IPS-18c (cell line): ENCODE results near the gene HAUS5.
"Not testable (repeated sequence)": the region's sequence is repeated elsewhere in the genome, so short reads cannot be mapped to it uniquely, and the experiment has no call there.

Source experiments
- H3K4me3 ChIP-seq: 2 replicates; pipeline ENCODE4 v1.7.0; 2013; ENCODE audit warnings: low read depth, mild to moderate bottlenecking, low read length, moderate library complexity; ENCODE audit not compliant: insufficient read depth
- H3K9me3 ChIP-seq: one replicate; pipeline ENCODE4 v1.6.1; 2013; ENCODE audit warnings: mild to moderate bottlenecking, low read length, moderate library complexity; ENCODE audit not compliant: control insufficient read depth, insufficient read depth

The HAUS5 gene

DNA sequence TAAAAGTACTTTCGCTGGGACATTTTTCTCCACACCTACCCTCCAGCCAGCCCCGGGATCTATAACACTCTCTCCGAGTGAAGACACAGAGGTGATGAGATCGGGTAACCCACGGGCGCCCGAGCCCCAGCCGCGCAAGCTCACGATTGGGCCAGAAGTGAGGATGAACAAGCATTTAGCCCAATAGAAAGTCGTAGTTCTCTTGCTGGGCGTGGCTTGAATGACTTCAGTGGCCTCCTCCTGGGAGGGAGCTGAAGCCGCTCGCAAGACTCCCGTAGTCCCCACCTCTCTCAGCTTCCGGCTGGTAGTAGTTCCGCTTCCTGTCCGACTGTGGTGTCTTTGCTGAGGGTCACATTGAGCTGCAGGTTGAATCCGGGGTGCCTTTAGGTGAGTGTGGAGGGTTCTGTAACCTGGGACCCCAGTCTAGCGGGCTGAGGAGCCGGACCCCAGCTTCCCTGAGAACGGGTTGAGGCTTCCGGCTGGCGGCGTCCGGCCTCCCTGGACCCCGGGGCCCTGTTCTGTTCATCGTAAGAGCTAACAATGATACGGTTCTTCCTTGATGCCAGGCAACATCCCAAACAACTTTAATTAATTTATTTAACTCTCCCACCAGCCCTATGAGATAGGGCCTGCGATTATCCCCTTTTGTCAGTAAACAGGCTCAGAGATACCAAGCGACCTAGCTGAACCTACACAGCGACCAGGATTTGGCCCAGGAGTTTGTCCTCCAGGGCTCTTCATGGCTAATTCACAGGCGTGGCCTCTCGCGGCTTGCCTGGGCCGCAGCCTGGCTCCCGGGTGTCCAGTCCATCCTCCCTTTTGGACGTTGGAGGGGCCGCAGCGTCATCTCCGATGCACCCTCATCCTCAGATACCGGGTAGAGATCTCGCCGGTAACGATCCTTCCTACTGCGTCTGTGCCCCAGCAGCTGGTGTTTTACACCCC, 35.8 kb downstream of the HAUS5 start, which contains the start of gene COX6B1:
Gene COX6B1, plus strand, starts transcription at position 307 of the 945 bp plus-strand sequence. CDS start 2,921 bp downstream, outside the sequence.
- peak within 1 kb of the TSS; percentile 88 for H3K4me3 ChIP-seq
- H3K9me3 ChIP-seq = no peaks in the 10 kb centered on the region

DNA sequence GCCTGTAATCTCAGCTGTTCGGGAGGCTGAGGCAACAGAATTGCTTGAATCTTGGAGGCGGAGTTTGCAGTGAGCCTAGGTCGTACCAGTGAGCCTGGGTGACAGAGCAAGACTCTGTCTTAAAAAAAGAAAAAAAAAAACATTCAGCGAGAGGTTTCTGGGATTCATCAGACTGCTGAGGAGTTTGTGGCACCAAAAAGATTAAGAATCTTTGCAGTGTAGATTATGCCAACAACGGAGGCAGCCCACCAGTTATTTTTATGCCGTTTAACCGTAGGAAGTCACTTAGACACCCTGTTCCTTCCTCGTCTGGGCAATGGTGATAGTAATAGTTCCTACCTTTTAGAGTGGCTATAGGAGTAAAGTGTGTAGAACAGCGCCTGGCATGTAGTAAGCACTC, 38.0 kb downstream of the HAUS5 start:
- Histone ChIP-seq H3K4me3 (no peak overlapping the region), H3K9me3 (no peaks in the 10 kb centered on the region)

DNA sequence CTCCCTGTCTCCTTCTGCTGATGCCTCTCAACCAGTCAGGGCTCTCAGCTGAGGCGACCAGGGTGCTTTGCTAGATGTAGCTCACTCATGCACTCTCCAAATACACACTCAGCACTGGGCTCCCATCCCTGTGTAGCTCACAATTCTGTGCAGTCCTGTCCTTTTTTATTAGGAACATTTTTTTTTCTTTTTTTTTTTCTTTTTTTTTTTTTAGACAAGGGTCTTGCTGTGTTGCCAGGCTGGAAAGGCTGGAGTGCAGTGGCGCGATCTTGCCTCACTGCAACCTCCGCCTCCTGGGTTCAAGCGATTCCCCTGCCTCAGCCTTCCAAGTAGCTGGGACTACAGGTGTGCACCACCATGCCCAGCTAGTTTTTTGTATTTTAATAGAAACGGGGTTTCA, 42.3 kb downstream of the HAUS5 start:
- not testable (repeated sequence) for H3K4me3 ChIP-seq, H3K9me3 ChIP-seq

- H3K4me3 ChIP-seq = no peak overlapping the region
- H3K9me3 ChIP-seq = no peaks in the 10 kb centered on the region
Measured at GRCh38 chr19:35655600-35655999, 43.1 kb downstream of the HAUS5 start.

DNA sequence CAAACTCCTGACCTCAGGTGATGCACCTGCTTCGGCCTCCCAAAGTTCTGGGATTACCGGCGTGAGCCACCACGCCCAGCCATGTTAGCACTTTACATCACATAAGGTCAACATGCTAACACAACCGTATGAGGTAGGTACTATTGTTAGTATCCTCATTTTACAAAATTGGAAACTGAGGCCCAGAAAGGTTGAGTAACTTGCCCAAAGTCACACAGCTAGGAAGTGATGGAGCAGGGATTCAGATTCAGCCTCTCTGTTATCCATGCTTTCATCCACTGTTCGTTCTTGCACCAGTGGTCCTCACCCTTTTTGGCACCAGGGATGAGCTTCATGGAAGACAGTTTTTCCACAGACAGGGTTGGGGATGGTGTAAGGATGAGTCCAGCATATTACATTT, 44.2 kb downstream of the HAUS5 start:
- Histone ChIP-seq H3K4me3 (no peak overlapping the region), H3K9me3 (peaks cover 2% of the 10 kb centered on the region)

DNA sequence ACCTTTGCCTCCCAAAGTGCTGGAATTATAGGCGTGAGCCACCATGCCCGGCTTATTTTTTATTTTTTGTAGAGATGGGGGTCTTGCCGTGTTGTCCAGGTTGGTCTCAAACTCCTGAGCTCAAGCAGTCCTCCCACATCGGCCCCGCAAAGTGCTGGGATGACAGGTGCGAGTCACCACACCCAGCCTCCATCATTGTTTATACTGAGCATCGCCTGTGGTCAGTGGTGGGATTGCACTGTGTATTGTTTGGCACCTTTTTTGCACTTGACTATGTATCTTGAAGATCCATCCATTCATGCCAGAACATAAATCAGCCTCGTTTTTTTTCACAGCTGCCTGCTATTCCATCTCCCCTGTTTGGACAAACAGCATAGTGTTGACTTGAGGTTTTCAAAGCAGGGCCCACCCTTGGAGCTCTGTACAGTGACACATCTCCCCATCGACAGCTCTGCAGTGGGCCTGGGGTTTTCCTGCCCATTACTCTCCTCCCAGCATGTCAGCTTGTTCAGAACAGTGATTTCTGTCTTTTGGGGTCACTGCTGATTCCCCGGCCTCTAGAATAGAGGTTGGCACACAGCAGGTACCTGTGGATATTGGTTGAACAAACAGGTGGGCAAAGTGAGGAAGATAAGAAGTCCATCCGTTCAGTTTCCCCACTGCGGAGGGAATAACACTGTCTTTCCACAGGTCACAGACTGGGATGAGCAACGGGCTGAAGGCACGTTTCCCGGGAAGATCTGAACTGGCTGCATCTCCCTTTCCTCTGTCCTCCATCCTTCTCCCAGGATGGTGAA, 45.6 kb downstream of the HAUS5 start:
- no peak overlapping the region for H3K4me3 ChIP-seq
- H3K9me3 ChIP-seq = peaks cover 2% of the 10 kb centered on the region

GRCh38 chr19:35661995-35662340, 49.4 kb downstream of the HAUS5 start:
- H3K9me3 ChIP-seq = peaks cover 2% of the 10 kb centered on the region
- H3K4me3 ChIP-seq = no peak overlapping the region

DNA sequence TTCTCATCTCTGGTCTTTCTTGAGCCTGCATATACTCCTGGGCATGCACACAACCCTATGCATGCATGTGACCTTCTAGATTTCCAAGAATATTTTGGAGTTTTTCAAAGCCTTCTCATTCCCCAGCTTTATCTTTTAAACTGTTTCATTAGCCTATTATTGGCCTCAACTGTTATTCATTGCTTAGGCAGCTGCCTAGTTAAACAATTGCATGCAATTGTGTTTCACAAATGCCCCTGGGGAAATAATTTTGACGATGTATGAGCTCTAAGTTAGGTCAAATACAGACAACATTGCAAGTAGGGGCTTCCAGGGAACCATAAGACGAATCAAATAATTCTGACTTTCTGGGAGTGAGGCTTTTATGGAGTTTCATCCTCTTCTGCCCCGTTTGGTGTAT, 51.4 kb downstream of the HAUS5 start:
- Histone ChIP-seq H3K9me3 (peaks cover 2% of the 10 kb centered on the region), H3K4me3 (no peak overlapping the region)

GRCh38 chr19:35665157-35665556, 52.6 kb downstream of the HAUS5 start:
- H3K4me3 ChIP-seq = no peak overlapping the region

GRCh38 chr19:35665604-35666003, 53.1 kb downstream of the HAUS5 start:
- peaks cover 2% of the 10 kb centered on the region for H3K9me3 ChIP-seq
- H3K4me3 ChIP-seq = no peak overlapping the region

More at GRCh38 chr19:35665157-35665556, 52.6 kb downstream of the HAUS5 start:
- H3K9me3 ChIP-seq = peaks cover 2% of the 10 kb centered on the region

- Histone ChIP-seq H3K4me3 (no peak within 1 kb of the TSS), H3K9me3 (peaks cover 1% of the 10 kb centered on the region)
Measured at GRCh38 chr19:35666251-35666913, 53.8 kb downstream of the HAUS5 start, which contains the start of gene UPK1A. Gene UPK1A, plus strand, starts transcription at chr19:35666517. Its CDS starts 296 bp downstream, at chr19:35666813.

DNA sequence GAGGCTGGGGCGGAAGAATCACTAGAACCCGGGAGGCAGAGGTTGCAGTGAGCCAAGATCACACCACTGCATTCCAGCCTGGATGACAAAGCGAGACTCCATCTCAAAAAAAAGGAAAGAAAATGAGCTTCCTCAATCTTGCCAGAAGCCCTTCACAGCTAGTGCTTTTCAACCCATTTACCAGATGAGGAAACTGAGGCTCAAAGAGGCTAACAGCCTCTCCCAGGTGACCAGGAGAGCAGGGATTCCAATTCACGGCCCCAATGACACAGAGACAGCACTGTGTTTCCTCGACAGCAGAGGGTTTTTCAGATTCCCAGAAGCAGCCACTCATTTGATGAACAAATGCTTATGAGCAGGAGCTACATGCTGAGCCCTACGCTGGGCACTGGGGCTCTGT, 57.0 kb downstream of the HAUS5 start:
- H3K4me3 ChIP-seq = no peak overlapping the region
- H3K9me3 ChIP-seq = no peaks in the 10 kb centered on the region

GRCh38 chr19:35669974-35670373, 57.4 kb downstream of the HAUS5 start:
- H3K9me3 ChIP-seq = no peaks in the 10 kb centered on the region
- H3K4me3 ChIP-seq = no peak overlapping the region

- Histone ChIP-seq H3K4me3 (no peak overlapping the region), H3K9me3 (no peaks in the 10 kb centered on the region)
Measured at GRCh38 chr19:35670686-35671085, 58.2 kb downstream of the HAUS5 start.

- Histone ChIP-seq H3K4me3 (no peak overlapping the region), H3K9me3 (no peaks in the 10 kb centered on the region)
Measured at GRCh38 chr19:35671818-35672217, 59.3 kb downstream of the HAUS5 start.

DNA sequence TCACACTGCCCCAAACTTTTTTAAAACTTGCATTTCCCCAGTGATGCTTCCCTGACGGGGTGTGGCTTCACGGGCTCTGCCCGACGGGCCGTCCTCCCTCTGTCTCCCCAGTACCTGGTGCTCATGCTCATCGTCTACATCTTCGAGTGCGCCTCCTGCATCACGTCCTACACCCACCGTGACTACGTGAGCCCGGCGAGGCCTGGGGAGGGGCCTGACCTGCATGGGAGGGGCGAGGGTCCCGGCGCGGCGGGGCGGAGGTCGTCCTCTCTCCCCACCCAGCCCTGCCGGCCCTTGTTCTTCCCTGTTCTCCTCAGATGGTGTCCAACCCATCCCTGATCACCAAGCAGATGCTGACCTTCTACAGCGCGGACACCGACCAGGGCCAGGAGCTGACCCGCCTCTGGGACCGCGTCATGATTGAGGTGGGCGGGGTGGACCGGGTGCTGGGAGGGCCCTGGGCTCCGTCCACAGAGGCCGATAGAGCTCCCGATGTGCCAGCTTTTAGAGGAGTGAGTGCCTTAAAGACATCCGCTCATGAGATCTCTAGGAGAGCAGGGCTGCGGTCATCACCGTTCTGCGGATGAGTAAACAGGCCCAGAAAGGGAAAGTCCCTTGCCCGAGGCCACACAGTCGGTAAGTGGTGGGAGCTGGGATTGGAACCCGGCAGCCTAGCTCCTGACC, 60.7 kb downstream of the HAUS5 start:
- H3K4me3 ChIP-seq = peak overlapping the region; percentile 63
- H3K9me3 ChIP-seq = no peaks in the 10 kb centered on the region
